Measurements from ENCODE around the gene PIP4K2A. TPM values are rescaled to one million over a fixed set of nuclear protein-coding genes. Genes with fewer than 3 reads are reported as not detected.
A peak's percentile ranks its signal among the peaks of the same experiment; 100 is the strongest.

The PIP4K2A gene
- total and polyA plus RNA-seq, 2 experiments from 2014 or later = 39.9 to 40.1 TPM

GRCh38 chr10:22544325-22545068 is 169.9 kb downstream of the PIP4K2A start:
- no peak overlapping the region for H3K27ac ChIP-seq (ENCODE audit: low read depth)
- no peak for ATAC-seq

DNA sequence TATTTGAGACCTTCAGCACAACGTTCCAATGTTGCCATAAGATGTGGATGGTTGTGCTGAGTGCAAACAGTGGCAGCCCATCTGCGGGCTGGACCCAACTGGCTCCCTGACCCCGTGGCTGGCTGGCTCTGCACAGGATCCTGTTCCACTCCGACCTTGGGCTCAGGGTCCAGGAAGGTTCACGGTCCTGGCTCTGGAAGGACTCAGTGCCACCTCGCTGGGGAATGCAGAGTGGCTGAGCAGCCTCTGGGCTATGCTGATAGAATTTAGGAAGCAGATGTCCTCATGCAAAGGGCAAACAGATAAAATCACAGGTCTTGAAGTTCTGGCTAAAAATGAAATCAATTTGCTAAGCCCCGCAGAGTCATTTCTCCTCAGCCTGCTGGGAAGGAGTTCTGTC is 171.6 kb downstream of the PIP4K2A start:
- peaks cover 3% of the 10 kb centered on the region for H3K27me3 Mint-ChIP-seq (ENCODE audit: insufficient read depth, low read depth, poor library complexity)
- Histone ChIP-seq H3K9me2 (ENCODE audit: insufficient read depth) (0 out of 2 replicates have a peak, but pooled peaks cover 5% of the 10 kb centered on the region), H3K36me3 (ENCODE audit: insufficient read depth) (peaks cover 9% of the 10 kb centered on the region; the same call in 1 of the 2 replicates), H3F3A (replicated peaks; ENCODE audit: low read depth) (no peaks in the 10 kb centered on the region), H3K27ac (ENCODE audit: low read depth) (no peak overlapping the region), H3K27me3 (ENCODE audit: insufficient read depth) (no peaks in the 10 kb centered on the region), H3K4me2 (no peak overlapping the region), H3K4me1 (ENCODE audit: insufficient read depth) (no peaks in the 10 kb centered on the region), H2AFZ (no peak overlapping the region), H3K4me3 (no peak overlapping the region), H3K79me2 (replicated peaks; ENCODE audit: insufficient read depth) (no peaks in the 10 kb centered on the region), H4K20me1 (replicated peaks; ENCODE audit: insufficient read depth) (no peaks in the 10 kb centered on the region; the same call in none of the 2 replicates)
- 0 out of 3 replicates have a peak, but pooled peaks cover 5% of the 10 kb centered on the region for H3K4me1 Mint-ChIP-seq
- DNase-seq (ENCODE audit: low spot score) (no peak), ATAC-seq (no peak)
- peaks cover 54% of the 10 kb centered on the region for H3K36me3 Mint-ChIP-seq (ENCODE audit: low read depth)
- no peak overlapping the region for H3K27ac Mint-ChIP-seq
- TF ChIP-seq, protein P1, sequence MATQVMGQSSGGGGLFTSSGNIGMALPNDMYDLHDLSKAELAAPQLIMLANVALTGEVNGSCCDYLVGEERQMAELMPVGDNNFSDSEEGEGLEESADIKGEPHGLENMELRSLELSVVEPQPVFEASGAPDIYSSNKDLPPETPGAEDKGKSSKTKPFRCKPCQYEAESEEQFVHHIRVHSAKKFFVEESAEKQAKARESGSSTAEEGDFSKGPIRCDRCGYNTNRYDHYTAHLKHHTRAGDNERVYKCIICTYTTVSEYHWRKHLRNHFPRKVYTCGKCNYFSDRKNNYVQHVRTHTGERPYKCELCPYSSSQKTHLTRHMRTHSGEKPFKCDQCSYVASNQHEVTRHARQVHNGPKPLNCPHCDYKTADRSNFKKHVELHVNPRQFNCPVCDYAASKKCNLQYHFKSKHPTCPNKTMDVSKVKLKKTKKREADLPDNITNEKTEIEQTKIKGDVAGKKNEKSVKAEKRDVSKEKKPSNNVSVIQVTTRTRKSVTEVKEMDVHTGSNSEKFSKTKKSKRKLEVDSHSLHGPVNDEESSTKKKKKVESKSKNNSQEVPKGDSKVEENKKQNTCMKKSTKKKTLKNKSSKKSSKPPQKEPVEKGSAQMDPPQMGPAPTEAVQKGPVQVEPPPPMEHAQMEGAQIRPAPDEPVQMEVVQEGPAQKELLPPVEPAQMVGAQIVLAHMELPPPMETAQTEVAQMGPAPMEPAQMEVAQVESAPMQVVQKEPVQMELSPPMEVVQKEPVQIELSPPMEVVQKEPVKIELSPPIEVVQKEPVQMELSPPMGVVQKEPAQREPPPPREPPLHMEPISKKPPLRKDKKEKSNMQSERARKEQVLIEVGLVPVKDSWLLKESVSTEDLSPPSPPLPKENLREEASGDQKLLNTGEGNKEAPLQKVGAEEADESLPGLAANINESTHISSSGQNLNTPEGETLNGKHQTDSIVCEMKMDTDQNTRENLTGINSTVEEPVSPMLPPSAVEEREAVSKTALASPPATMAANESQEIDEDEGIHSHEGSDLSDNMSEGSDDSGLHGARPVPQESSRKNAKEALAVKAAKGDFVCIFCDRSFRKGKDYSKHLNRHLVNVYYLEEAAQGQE (IDR thresholded peaks at IDR 0.05; ENCODE audit: unreplicated experiment) = no peak
- TF ChIP-seq, protein P2, sequence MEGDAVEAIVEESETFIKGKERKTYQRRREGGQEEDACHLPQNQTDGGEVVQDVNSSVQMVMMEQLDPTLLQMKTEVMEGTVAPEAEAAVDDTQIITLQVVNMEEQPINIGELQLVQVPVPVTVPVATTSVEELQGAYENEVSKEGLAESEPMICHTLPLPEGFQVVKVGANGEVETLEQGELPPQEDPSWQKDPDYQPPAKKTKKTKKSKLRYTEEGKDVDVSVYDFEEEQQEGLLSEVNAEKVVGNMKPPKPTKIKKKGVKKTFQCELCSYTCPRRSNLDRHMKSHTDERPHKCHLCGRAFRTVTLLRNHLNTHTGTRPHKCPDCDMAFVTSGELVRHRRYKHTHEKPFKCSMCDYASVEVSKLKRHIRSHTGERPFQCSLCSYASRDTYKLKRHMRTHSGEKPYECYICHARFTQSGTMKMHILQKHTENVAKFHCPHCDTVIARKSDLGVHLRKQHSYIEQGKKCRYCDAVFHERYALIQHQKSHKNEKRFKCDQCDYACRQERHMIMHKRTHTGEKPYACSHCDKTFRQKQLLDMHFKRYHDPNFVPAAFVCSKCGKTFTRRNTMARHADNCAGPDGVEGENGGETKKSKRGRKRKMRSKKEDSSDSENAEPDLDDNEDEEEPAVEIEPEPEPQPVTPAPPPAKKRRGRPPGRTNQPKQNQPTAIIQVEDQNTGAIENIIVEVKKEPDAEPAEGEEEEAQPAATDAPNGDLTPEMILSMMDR (conservative IDR thresholded peaks at IDR 0.05; ENCODE audit: low read depth in 2 of 2) = no peak
- TF ChIP-seq ZNF114 (CRISPR knock-in tag; IDR thresholded peaks at IDR 0.05) = no peak
- no peaks in the 10 kb centered on the region for H3K9me3 Mint-ChIP-seq
- H3K4me3 Mint-ChIP-seq = no peak overlapping the region

More at GRCh38 chr10:22544325-22545068, 169.9 kb downstream of the PIP4K2A start:
- Histone ChIP-seq H3K27me3 (ENCODE audit: insufficient read depth) (no peaks in the 10 kb centered on the region), H3K9me2 (ENCODE audit: insufficient read depth) (0 out of 2 replicates have a peak, but pooled peaks cover 5% of the 10 kb centered on the region), H2AFZ (no peak overlapping the region), H4K20me1 (replicated peaks; ENCODE audit: insufficient read depth) (peaks cover 4% of the 10 kb centered on the region; the same call in 1 of the 2 replicates), H3K4me3 (no peak overlapping the region), H3F3A (replicated peaks; ENCODE audit: low read depth) (no peaks in the 10 kb centered on the region), H3K4me2 (no peak overlapping the region), H3K36me3 (ENCODE audit: insufficient read depth) (peaks cover 1% of the 10 kb centered on the region; the same call in 1 of the 2 replicates), H3K79me2 (replicated peaks; ENCODE audit: insufficient read depth) (no peaks in the 10 kb centered on the region), H3K4me1 (ENCODE audit: insufficient read depth) (no peaks in the 10 kb centered on the region)
- H3K27ac Mint-ChIP-seq = peak overlapping the region; percentile 60
- peaks cover 2% of the 10 kb centered on the region for H3K27me3 Mint-ChIP-seq (ENCODE audit: insufficient read depth, low read depth, poor library complexity)
- H3K4me1 Mint-ChIP-seq = 0 out of 3 replicates have a peak, but pooled peaks cover 5% of the 10 kb centered on the region
- TF ChIP-seq, protein P3, sequence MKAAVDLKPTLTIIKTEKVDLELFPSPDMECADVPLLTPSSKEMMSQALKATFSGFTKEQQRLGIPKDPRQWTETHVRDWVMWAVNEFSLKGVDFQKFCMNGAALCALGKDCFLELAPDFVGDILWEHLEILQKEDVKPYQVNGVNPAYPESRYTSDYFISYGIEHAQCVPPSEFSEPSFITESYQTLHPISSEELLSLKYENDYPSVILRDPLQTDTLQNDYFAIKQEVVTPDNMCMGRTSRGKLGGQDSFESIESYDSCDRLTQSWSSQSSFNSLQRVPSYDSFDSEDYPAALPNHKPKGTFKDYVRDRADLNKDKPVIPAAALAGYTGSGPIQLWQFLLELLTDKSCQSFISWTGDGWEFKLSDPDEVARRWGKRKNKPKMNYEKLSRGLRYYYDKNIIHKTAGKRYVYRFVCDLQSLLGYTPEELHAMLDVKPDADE (IDR thresholded peaks at IDR 0.05) = no peak
- no peak for TF ChIP-seq EZH2 (IDR thresholded peaks at IDR 0.05; ENCODE audit: low read depth, unreplicated experiment)
- TF ChIP-seq CREB1 (CRISPR knock-in tag; IDR thresholded peaks at IDR 0.05; ENCODE audit: low read depth) = no peak
- no peak overlapping the region for H3K4me3 Mint-ChIP-seq
- H3K9me3 Mint-ChIP-seq = no peaks in the 10 kb centered on the region
- peaks cover 42% of the 10 kb centered on the region for H3K36me3 Mint-ChIP-seq (ENCODE audit: low read depth)
- no peak for DNase-seq (ENCODE audit: low spot score)
